GM19099 (cell line): Measurements from ENCODE around the gene AMMECR1.

Experiments used
- POLR2A ChIP-seq: IDR thresholded peaks from 3 replicates; pipeline ENCODE4 v1.6.1; 2011; ENCODE audit warnings: low read depth; ENCODE audit not compliant: insufficient read length; ENCODE audit errors: extremely low read depth

Gene AMMECR1

GRCh38 chrX:110281377-110281776, 36.5 kb downstream of the AMMECR1 start:
- TF ChIP-seq POLR2A: no peak

GRCh38 chrX:110280954-110281353, 36.9 kb downstream of the AMMECR1 start:
- TF ChIP-seq POLR2A: no peak

- no peak for TF ChIP-seq POLR2A
Observed at GRCh38 chrX:110277609-110278008, 40.3 kb downstream of the AMMECR1 start.

- TF ChIP-seq POLR2A: no peak
Observed at GRCh38 chrX:110276778-110277177, 41.1 kb downstream of the AMMECR1 start.

GRCh38 chrX:110268886-110269285, 49.0 kb downstream of the AMMECR1 start:
- no peak for TF ChIP-seq POLR2A

- TF ChIP-seq POLR2A: no peak
Observed at GRCh38 chrX:110268395-110268794, 49.5 kb downstream of the AMMECR1 start.

GRCh38 chrX:110267874-110268273, 50.0 kb downstream of the AMMECR1 start:
- no peak for TF ChIP-seq POLR2A

GRCh38 chrX:110265661-110266060, 52.2 kb downstream of the AMMECR1 start:
- TF ChIP-seq POLR2A: no peak

GRCh38 chrX:110259117-110259516, 58.8 kb downstream of the AMMECR1 start:
- no peak for TF ChIP-seq POLR2A

- TF ChIP-seq POLR2A: no peak
Observed at GRCh38 chrX:110258552-110258951, 59.3 kb downstream of the AMMECR1 start.

GRCh38 chrX:110257889-110258288, 60.0 kb downstream of the AMMECR1 start:
- TF ChIP-seq POLR2A: no peak

GRCh38 chrX:110252711-110253110, 65.2 kb downstream of the AMMECR1 start:
- TF ChIP-seq POLR2A: no peak

GRCh38 chrX:110251961-110252360, 65.9 kb downstream of the AMMECR1 start:
- no peak for TF ChIP-seq POLR2A

- TF ChIP-seq POLR2A: no peak
Observed at GRCh38 chrX:110251526-110251925, 66.4 kb downstream of the AMMECR1 start.

GRCh38 chrX:110250847-110251246, 67.0 kb downstream of the AMMECR1 start:
- no peak for TF ChIP-seq POLR2A

- TF ChIP-seq POLR2A: no peak
Observed at GRCh38 chrX:110248578-110248977, 69.3 kb downstream of the AMMECR1 start.

GRCh38 chrX:110245011-110245410, 72.9 kb downstream of the AMMECR1 start:
- TF ChIP-seq POLR2A: no peak

- no peak for TF ChIP-seq POLR2A
Observed at GRCh38 chrX:110242371-110242770, 75.5 kb downstream of the AMMECR1 start.

- TF ChIP-seq POLR2A: no peak
Observed at GRCh38 chrX:110241816-110242215, 76.1 kb downstream of the AMMECR1 start.

- TF ChIP-seq POLR2A: no peak
Observed at GRCh38 chrX:110228453-110228852, 89.4 kb downstream of the AMMECR1 start.
